Heart right ventricle (tissue), 16 donors: ENCODE measurements around the gene TOR2A. TPM values are rescaled to one million over a fixed set of nuclear protein-coding genes. Genes with fewer than 3 reads are reported as not detected.

Source experiments
- ATAC-seq, 8 donors: fragments of 200-7000 bp; cut with Tn5 transposase; one replicate each; pipeline ENCODE4 v1.9.1; 2020; ENCODE audit warnings: mild to moderate bottlenecking in 8 of 8, moderate library complexity in 8 of 8, moderate number of reproducible peaks in 1 of 8
- DNase-seq, 2 donors: peaks; one replicate each; pipeline ENCODE4 v3.0.0-alpha.2; 2020
- H3K27ac ChIP-seq, 10 donors: fragments of 200-600 bp; sonication (generic) in 2 of 10; one replicate each; pipeline versions ENCODE4 v1.5.0 to v1.8.0; 2020 to 2022; ENCODE audit warnings: mild to moderate bottlenecking in 3 of 10
- H3K27me3 ChIP-seq, 7 donors: fragments of 200-600 bp; one replicate each; pipeline ENCODE4 v1.8.0; 2021 to 2022; ENCODE audit warnings: mild to moderate bottlenecking in 2 of 7
- H3K36me3 ChIP-seq, 9 donors: fragments of 200-600 bp; sonication (generic) in 1 of 9; one replicate each; pipeline versions ENCODE4 v1.5.0 to v1.8.0; 2020 to 2022; ENCODE audit warnings: mild to moderate bottlenecking in 2 of 9
- H3K4me1 ChIP-seq, 9 donors: fragments of 200-600 bp; sonication (generic) in 1 of 9; one replicate each; pipeline versions ENCODE4 v1.5.0 to v1.8.0; 2020 to 2022; ENCODE audit warnings: mild to moderate bottlenecking in 4 of 9
- H3K4me3 ChIP-seq, 10 donors: fragments of 200-600 bp; sonication (generic) in 2 of 10; one replicate each; pipeline versions ENCODE4 v1.5.0 to v1.8.0; 2020 to 2022; ENCODE audit warnings: mild to moderate bottlenecking in 7 of 10, moderate library complexity in 2 of 10
- H3K9me3 ChIP-seq, 11 donors: fragments of 200-600 bp in 10 of 11; sonication (generic) in 2 of 11; one replicate each; pipeline versions ENCODE4 v1.5.0 to v1.8.0; 2013 to 2022; ENCODE audit warnings: mild to moderate bottlenecking in 2 of 11, control low read depth in 1 of 11, moderate library complexity in 1 of 11
- CTCF ChIP-seq, 9 donors: fragments of 200-600 bp; sonication (generic) in 2 of 9; IDR thresholded peaks; one replicate each; pipeline versions ENCODE4 v1.5.0 to v1.8.0; 2021 to 2022; ENCODE audit warnings: antibody characterized with exemption in 9 of 9, mild to moderate bottlenecking in 5 of 9, moderate library complexity in 1 of 9
- WGBS, 2 donors: extraction: QIAGEN DNeasy Blood & Tissue Kit; methylation state at CpG; one replicate each; pipeline ENCODE4 v1.1.7; 2013; ENCODE audit warnings: inconsistent platforms in 1 of 2; 5-methylcytosine and 5-hydroxymethylcytosine counted together
- intact Hi-C, 10 donors: fragments of 100-400 bp; cut with DNase I; formaldehyde crosslinking; loops; one replicate each; pipeline versions ENCODE4 v1.11.1 to v1.14.2; 2022
- polyA plus RNA-seq, 2 donors: library from polyadenylated mRNA; stranded (reverse); fragments of 200-250 nt; gene quantifications; one replicate each; pipeline ENCODE4 v1.2.3, GENCODE V29; 2013
- total RNA-seq, 10 donors: library from RNA; stranded (reverse); fragmentation: NEBNext Ultra II Directional in 3 of 10; extraction: Animal tissue kit (Norgen Biotek cat#: 25700) in 3 of 10; gene quantifications; one replicate each; pipeline versions ENCODE4 v1.2.1 to v1.2.4, GENCODE V29; 2021 to 2023
- donor health status: Arrhythmogenic right ventricular cardiomyopathy.
- donor health status: ischemic (EF 13 %, LVEDD 7.1; RV severe dilation, severe dysfunction).
- donor health status: healthy with polysubstance abuse.
- donor health status: DM: no; HTN: yes; CAD: no.
- donor health status: DM: no; HTN: no; CAD: no.
- donor health status: ischemic (EF 25% LVEDD 6.9; RV normal size, moderate dysfunction).
- donor health status: ischemic (EF 25% LVEDD 5.7; RV mildly dilated, moderate dysfunction).
- donor health status: healthy.
- donor health status: DM: yes; HTN: yes; CAD: no.
- donor health status: Ischemic cardiomyopathy.
- donor health status: ischemic (EF 35%, LVEDD 5.7; RV mildly dilated, moderate dysfunction).
- donor health status: nonischemic (EF 11% LVEDD 7.7; RV severe dilation, severe dysfunction).
- donor health status: DM: yes; HTN: yes; CAD: no.
- donor health status: PGD.
- donor health status: ischemic (EF 29% LVEDD 5.4; RV normal size, mild dysfunction).
- donor health status: nonischemic (EF 23%, LVEDD 6.1; RV moderate dilation, normal function).

TOR2A gene
- total and polyA plus RNA-seq, 12 donors = 1.5 to 7.6 (median 2.8) TPM

DNA sequence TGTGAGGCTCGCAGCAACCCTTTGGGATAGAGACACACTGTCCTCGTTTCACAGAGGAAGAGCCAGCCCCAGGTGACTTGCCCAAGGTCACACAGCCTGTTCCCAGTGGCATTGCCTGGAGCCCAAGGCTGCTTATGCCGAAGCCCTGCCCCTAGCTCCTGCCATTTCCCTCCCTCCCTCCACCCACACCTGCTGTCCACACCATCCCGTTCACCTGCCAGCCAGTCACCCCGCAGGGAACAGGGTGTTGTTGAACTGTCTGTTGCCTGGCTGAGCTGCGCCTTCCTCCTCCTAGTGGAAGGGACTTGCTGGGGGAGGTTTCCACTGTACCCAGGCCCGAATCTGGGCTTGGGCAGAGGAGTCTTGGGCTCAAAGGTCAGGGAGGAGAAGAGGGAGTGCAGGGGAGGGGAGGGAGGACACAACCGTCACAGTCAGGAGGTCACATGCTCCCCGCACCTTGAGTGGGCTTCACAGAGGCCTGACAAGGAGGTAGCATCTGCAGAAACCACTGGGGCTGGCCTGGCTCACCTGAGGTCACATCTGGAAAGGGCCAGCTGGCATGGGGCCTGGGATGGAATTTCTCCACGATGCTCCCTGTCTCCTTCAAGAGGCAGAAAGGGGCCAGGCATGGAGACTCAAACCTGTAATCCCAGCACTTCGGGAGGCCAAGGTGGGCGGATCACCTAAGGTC lies 12.9 kb downstream of the TOR2A start:
- intact Hi-C loops = loop anchor here in 1 of 10 donors (10.0 kb wide), 1 partner anchor 217 kb away; no protein-coding TSS in a partner anchor
- H3K4me3 ChIP-seq = no peak overlapping the region
- ATAC-seq (no peak), DNase-seq (no peak)
- H3K9me3 ChIP-seq = no peaks in the 10 kb centered on the region
- no peak overlapping the region for H3K27ac ChIP-seq
- WGBS, 2 donors = 76 to 80% methylated on average over 12 of the region's 12 CpGs
- no peak for TF ChIP-seq CTCF (IDR thresholded peaks at IDR 0.05)
- H3K4me1 ChIP-seq = peaks cover 0 to 17% (median 12%) of the 10 kb centered on the region in 9 donors
- no peaks in the 10 kb centered on the region for H3K36me3 ChIP-seq
- H3K27me3 ChIP-seq = peaks cover 0 to 6% (median 0%) of the 10 kb centered on the region in 7 donors

DNA sequence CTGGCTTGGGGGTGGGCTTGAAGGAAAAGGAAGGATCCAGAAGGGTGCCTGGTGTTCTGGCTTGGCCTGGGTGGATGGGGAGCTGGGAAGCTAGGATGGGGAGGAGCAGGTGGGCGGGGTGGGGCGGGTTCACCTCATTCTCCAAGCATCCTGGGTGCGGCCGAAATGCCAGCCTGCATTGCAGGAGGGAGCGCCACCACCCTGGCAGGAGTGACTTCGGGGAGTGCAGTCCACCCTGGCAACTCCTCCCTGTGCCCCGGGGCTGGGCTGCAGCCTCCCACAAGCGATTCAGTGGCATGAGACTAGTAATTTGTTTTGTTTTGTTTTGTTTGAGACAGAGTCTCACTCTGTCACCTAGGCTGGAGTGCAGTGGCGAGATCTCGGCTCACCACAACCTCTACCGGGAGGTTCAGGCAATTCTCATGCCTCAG lies 13.7 kb downstream of the TOR2A start:
- H3K36me3 ChIP-seq = no peaks in the 10 kb centered on the region
- no peak overlapping the region for H3K27ac ChIP-seq
- ATAC-seq (no peak), DNase-seq (no peak)
- intact Hi-C loops = loop anchor here in 1 of 10 donors (10.0 kb wide), 1 partner anchor 217 kb away; no protein-coding TSS in a partner anchor
- no peak overlapping the region for H3K4me3 ChIP-seq
- H3K4me1 ChIP-seq = peaks cover 0 to 20% (median 12%) of the 10 kb centered on the region in 9 donors
- TF ChIP-seq CTCF (IDR thresholded peaks at IDR 0.05) = no peak
- 68 to 71% methylated on average over 11 of the region's 11 CpGs for WGBS, 2 donors
- H3K27me3 ChIP-seq = peaks cover 0 to 6% (median 0%) of the 10 kb centered on the region in 7 donors
- no peaks in the 10 kb centered on the region for H3K9me3 ChIP-seq

- H3K27ac ChIP-seq = no peak overlapping the region
- no peak for TF ChIP-seq CTCF (IDR thresholded peaks at IDR 0.05)
- no peaks in the 10 kb centered on the region for H3K36me3 ChIP-seq
- H3K27me3 ChIP-seq = peaks cover 0 to 6% (median 0%) of the 10 kb centered on the region in 7 donors
- intact Hi-C loops = loop anchor here in 1 of 10 donors (10.0 kb wide), 1 partner anchor 216 kb away; no protein-coding TSS in a partner anchor
- no peaks in the 10 kb centered on the region for H3K9me3 ChIP-seq
- H3K4me3 ChIP-seq = peak overlapping the region in 1 of 10 donors; percentile 9
- DNase-seq (no peak), ATAC-seq (no peak)
- peaks cover 0 to 25% (median 18%) of the 10 kb centered on the region in 9 donors for H3K4me1 ChIP-seq
These were observed 14.2 kb downstream of the TOR2A start for GRCh38 chr9:127720865-127721227.

DNA sequence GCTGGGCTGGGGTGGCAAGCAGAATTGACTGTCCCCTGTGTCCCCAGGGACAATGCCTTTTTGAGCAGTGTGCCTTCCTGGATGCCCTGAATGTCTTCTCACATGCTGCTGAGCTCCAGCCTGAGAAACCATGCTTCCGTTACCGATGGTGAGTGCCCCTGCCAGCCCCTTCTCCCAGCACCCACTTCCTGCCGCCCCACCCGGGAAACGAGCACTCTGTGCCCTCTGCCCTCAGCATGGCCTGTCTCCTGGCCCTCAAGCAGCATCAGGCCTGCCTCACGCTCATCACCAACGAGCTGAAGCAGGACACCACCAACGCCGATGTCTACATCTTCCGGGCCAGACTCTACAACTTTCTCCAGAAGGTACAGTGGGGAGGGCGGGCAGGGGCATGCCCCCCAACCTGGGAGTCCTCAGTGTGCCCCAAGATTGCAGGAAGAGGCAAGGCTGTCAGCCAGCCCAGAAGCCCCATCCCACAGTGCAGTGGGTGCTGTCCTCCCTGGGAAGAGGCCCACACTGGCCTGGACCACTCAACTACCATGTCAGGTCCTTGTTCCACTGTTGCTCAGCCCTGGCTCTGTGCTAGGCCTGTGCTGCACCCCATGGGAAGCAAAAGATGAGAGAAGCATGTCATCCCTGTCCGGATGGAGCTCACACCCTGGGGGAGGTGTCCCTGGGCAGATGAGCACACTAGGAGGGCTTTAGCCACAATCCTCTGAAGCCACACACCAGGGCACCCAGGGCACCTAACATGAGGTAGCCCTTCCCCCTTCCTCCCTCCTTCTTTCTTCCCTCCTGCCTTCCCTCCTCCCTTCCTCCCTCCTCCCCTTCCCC lies 14.8 kb downstream of the TOR2A start:
- no peak overlapping the region for H3K4me3 ChIP-seq
- intact Hi-C loops = loop anchor here in 1 of 10 donors (10.0 kb wide), 1 partner anchor 215 kb away; no protein-coding TSS in a partner anchor
- peak overlapping the region in 1 of 10 donors; percentile 36 for H3K27ac ChIP-seq
- H3K4me1 ChIP-seq = peaks cover 0 to 25% (median 18%) of the 10 kb centered on the region in 9 donors
- H3K36me3 ChIP-seq = no peaks in the 10 kb centered on the region
- DNase-seq = no peak
- no peak for TF ChIP-seq CTCF (IDR thresholded peaks at IDR 0.05)
- H3K27me3 ChIP-seq = peaks cover 0 to 6% (median 0%) of the 10 kb centered on the region in 7 donors
- no peaks in the 10 kb centered on the region for H3K9me3 ChIP-seq
- ATAC-seq = no peak
- 82 to 84% methylated on average over 12 of the region's 12 CpGs for WGBS, 2 donors
